Astrocyte of the cerebellum (primary cell): ENCODE measurements around the gene MAOA.
"Not testable (repeated sequence)": the region's sequence is repeated elsewhere in the genome, so short reads cannot be mapped to it uniquely, and the experiment has no call there.

Experiments
- DNase-seq: peaks from one replicate; pipeline ENCODE4 v3.0.0-alpha.2; 2011; ENCODE audit warnings: low read depth
- H3K4me3 ChIP-seq: 2 replicates; pipeline ENCODE4 v1.5.1; 2011; ENCODE audit warnings: mild to moderate bottlenecking, low read depth, low read length, moderate library complexity
- CTCF ChIP-seq: IDR thresholded peaks from 2 replicates; pipeline ENCODE4 v1.5.1; 2012; ENCODE audit warnings: low read length, low read depth, moderate library complexity, mild to moderate bottlenecking; ENCODE audit errors: missing control alignments
- in situ Hi-C: cut with HindIII; loops from 2 replicates; pipeline ENCODE4 v1.10.0; 2017; ENCODE audit warnings: low sequenced_read_pairs

MAOA gene

DNA sequence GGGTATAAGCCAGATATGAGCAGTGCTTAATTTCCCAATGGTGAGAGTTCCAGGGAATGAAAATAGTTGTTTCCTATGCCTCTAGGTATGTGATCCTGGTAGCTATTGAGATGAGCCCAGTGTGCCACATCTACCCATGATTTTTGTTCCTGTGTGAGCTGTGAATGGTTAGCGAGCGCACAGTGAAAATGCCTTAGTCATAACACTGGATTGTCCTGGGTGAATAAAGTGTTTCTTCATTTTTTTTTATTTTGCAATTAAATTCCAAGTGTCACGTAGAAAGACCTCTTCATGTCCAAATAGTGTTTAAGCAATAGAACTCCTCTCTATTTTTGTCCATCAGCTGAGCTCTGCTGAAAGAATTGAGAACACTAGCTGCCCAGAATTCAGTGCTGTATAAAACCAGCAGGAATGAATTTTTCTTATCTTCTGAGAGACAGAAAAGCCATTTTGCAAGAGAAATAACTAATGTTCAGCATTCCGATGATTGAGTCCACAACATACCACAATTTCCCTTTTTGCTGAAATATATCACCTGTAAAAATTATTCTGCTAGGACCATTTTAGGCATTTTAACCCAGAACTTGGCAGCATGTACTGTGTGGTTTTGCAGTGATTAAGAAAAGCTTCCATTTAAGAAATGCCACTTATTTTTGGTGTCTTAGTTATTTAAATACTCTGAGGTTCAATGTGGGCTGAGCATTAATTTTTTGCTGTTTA lies 5.6 kb downstream of the MAOA start:
- in situ Hi-C loops = no loop called here
- TF ChIP-seq CTCF = no peak
- no peak overlapping the region for H3K4me3 ChIP-seq
- DNase-seq = peak; percentile 38

DNA sequence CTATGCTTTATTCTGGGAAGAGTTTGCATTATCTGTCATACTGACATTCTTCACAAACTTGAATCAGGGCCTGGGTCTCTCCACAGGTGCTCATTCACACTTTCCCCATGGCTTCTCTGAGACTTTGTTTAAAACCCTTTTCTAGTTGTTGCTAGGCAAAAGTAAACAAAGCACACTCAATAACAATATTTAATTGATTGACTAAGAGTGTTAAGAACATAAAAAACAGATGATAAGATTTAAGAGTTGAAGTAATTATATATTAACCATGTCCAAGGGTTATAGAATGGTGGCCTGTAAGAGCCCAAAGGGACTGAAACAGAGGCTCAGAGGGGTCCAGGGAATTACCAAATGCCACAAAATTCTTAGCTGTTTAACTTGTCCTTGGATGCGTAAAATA lies 7.1 kb downstream of the MAOA start:
- DNase-seq = no peak
- TF ChIP-seq CTCF = no peak
- in situ Hi-C loops = no loop called here
- no peak overlapping the region for H3K4me3 ChIP-seq

- H3K4me3 ChIP-seq = no peak overlapping the region
- DNase-seq = no peak
- no peak for TF ChIP-seq CTCF
- in situ Hi-C loops = no loop called here
Measured at GRCh38 chrX:43664258-43664657, 8.2 kb downstream of the MAOA start.

GRCh38 chrX:43664708-43665107 lies 8.6 kb downstream of the MAOA start:
- DNase-seq = no peak
- no peak for TF ChIP-seq CTCF
- in situ Hi-C loops = no loop called here
- H3K4me3 ChIP-seq = no peak overlapping the region

DNA sequence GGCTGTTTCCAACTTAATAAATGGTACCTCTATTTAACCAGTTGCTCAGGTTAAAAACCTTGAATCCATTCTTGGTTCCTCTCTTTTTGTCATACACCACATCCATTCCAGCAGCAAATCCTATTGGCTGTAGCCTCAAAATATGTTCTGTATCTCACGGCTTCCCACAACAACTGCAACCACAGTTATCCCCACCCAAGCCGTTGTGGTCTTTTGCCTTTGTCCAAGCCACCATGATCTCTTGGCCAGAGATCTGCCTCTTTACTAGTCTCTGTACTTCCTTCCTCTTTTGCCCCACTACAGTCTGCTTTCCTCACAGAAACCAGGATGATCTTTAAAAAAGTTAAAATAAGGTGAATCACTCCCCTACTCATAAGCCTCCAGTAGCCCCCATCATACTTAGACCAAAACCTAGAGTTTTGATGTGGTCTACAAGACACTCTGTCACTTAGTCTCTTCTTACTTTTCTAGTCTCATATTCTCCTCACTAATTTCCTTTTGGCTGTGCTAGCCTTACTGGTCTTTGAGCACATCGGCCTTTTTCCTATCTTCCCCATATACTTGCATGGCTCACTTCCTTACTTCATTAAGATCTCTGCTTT lies 10.3 kb downstream of the MAOA start:
- TF ChIP-seq CTCF = no peak
- in situ Hi-C loops = no loop called here
- H3K4me3 ChIP-seq = no peak overlapping the region
- DNase-seq = no peak

GRCh38 chrX:43675965-43676628 lies 20.0 kb downstream of the MAOA start:
- in situ Hi-C loops, DNase-seq, H3K4me3 ChIP-seq: not testable (repeated sequence)
